Ishikawa (cell line): ENCODE measurements around the gene LTC4S.

ENCODE experiments used
- EP300 ChIP-seq: IDR thresholded peaks from 2 replicates; pipeline ENCODE4 v1.6.1; 2012; ENCODE audit warnings: borderline replicate concordance
- RAD21 ChIP-seq: IDR thresholded peaks from 2 replicates; pipeline ENCODE4 v1.6.1; 2012; ENCODE audit warnings: low read depth
- REST ChIP-seq: IDR thresholded peaks from 2 replicates; pipeline ENCODE4 v1.6.1; 2012; ENCODE audit warnings: low read depth, mild to moderate bottlenecking
- TAF1 ChIP-seq: IDR thresholded peaks from 2 replicates; pipeline ENCODE4 v1.6.1; 2012; ENCODE audit warnings: low read depth, mild to moderate bottlenecking
- YY1 ChIP-seq: IDR thresholded peaks from 2 replicates; pipeline ENCODE4 v1.6.1; 2012; ENCODE audit warnings: low read depth

DNA sequence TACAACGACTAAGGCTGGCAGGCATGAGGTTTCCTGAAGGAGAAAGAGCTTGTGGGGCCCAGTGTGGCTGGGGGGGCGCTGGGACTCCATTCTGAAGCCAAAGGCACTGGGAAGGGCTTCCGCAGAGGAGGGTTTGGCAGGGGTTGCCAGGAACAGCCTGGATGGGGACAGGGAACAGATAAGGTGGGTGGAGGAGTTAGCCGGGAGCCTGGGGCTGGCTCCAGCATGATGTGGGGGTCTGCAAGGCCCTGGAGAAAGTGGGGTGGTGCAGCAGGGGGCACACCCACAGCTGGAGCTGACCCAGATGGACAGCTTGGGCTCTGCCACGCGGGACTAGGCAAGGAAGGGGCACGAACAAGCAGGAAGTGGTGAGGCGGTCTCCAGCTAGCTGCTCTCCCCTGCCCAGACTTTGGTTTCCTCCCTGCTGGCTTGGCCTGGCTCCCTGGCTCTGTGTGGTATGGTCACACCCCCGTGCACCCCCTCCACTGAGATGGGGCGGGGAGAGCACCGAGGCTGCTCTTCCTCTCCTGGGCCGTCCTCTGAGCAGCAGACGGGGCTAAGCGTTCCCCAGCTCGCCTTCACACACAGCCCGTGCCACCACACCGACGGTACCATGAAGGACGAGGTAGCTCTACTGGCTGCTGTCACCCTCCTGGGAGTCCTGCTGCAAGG is at the start of gene LTC4S:
- TF ChIP-seq TAF1 (no peak), YY1 (no peak), RAD21 (no peak), EP300 (no peak), REST (no peak)
